Stimulated activated CD8-positive, alpha-beta memory T cell treated with anti-CD3 and anti-CD28 coated beads, Interleukin-15, amount 100 ng/mL, for 24 hours (primary cell): ENCODE data around the gene CTAGE8.
"Not testable (repeated sequence)": the region's sequence is repeated elsewhere in the genome, so short reads cannot be mapped to it uniquely, and the experiment has no call there.

ENCODE experiments used
- DNase-seq: peaks from one replicate; pipeline ENCODE4 v3.0.0-alpha.2; 2020; ENCODE audit warnings: low read depth

The CTAGE8 gene

GRCh38 chr7:144255471-144255897, 13.6 kb downstream of the CTAGE8 start:
- no peak for DNase-seq

GRCh38 chr7:144252307-144252706, 16.8 kb downstream of the CTAGE8 start:
- DNase-seq, result not testable (repeated sequence)

GRCh38 chr7:144247674-144248330, 21.3 kb downstream of the CTAGE8 start:
- DNase-seq, result not testable (repeated sequence)

- not testable (repeated sequence) for DNase-seq
Measured at GRCh38 chr7:144246967-144247366, 22.1 kb downstream of the CTAGE8 start.

GRCh38 chr7:144245372-144245771, 23.7 kb downstream of the CTAGE8 start:
- not testable (repeated sequence) for DNase-seq

- not testable (repeated sequence) for DNase-seq
Measured at GRCh38 chr7:144239365-144239764, 29.7 kb downstream of the CTAGE8 start, which contains the start of gene OR2A42. Gene OR2A42, minus strand, starts transcription at chr7:144239605. Its CDS starts 6,762 bp downstream, at chr7:144232843.

GRCh38 chr7:144238530-144239082, 30.5 kb downstream of the CTAGE8 start:
- not testable (repeated sequence) for DNase-seq

GRCh38 chr7:144233039-144233438, 36.0 kb downstream of the CTAGE8 start:
- DNase-seq, result not testable (repeated sequence)

- DNase-seq, result not testable (repeated sequence)
Measured at GRCh38 chr7:144231027-144231426, 38.1 kb downstream of the CTAGE8 start.

- not testable (repeated sequence) for DNase-seq
Measured at GRCh38 chr7:144228810-144229209, 40.3 kb downstream of the CTAGE8 start.

- DNase-seq, result not testable (repeated sequence)
Measured at GRCh38 chr7:144226866-144227265, 42.2 kb downstream of the CTAGE8 start.

- not testable (repeated sequence) for DNase-seq
Measured at GRCh38 chr7:144223675-144224074, 45.4 kb downstream of the CTAGE8 start.

- not testable (repeated sequence) for DNase-seq
Measured at GRCh38 chr7:144220531-144220930, 48.6 kb downstream of the CTAGE8 start.

GRCh38 chr7:144219149-144219548, 49.9 kb downstream of the CTAGE8 start:
- DNase-seq, result not testable (repeated sequence)

- DNase-seq, result not testable (repeated sequence)
Measured at GRCh38 chr7:144218581-144218980, 50.5 kb downstream of the CTAGE8 start.

- not testable (repeated sequence) for DNase-seq
Measured at GRCh38 chr7:144217200-144217599, 51.9 kb downstream of the CTAGE8 start.
